SK-N-SH (cell line): Measurements from ENCODE around the gene RSKR. TPM values are rescaled to one million over a fixed set of nuclear protein-coding genes. Genes with fewer than 3 reads are reported as not detected.

Experiments used
- CTCF ChIA-PET: fragments of 300-600, 350-600 bp; formaldehyde crosslinking; extraction: SDS; loops from one replicate; lab custom pipeline; 2021; lab: Yijun Ruan, JAX
- POLR2A ChIA-PET: fragments of 350-600 bp; sonication (Branson Sonifier 250); formaldehyde crosslinking; extraction: SDS; loops from one replicate; lab custom pipeline; 2020; ENCODE audit warnings: antibody characterized with exemption, inconsistent platforms; lab: Yijun Ruan, JAX
- DNase-seq: peaks from one replicate; pipeline ENCODE4 v3.0.0; 2012
- H2AFZ ChIP-seq: fragments of 200-600 bp; sonication (generic); 2 replicates; pipeline ENCODE4 v1.8.1; 2016; ENCODE audit warnings: antibody characterized with exemption, mild to moderate bottlenecking, low read depth
- H3F3A ChIP-seq: fragments of 200-600 bp; sonication (generic); replicated peaks from 2 replicates; pipeline ENCODE3; 2016; ENCODE audit warnings: antibody characterized with exemption, mild to moderate bottlenecking; ENCODE audit not compliant: insufficient read depth
- H3K27ac ChIP-seq, 2 experiments: fragments of 200-500 bp in 1 of 2; fragments of 200-600 bp in 1 of 2; sonication (Bioruptor generic) in 1 of 2; sonication (generic), shearing (Covaris generic) in 1 of 2; 2 replicates each; pipeline versions ENCODE4 v1.5.1 to v1.6.1; 2014 to 2016; ENCODE audit warnings: low read depth in 2 of 2, inconsistent platforms in 1 of 2, low read length in 1 of 2, mild to moderate bottlenecking in 1 of 2, mixed read lengths in 1 of 2
- H3K27me3 ChIP-seq: fragments of 200-600 bp; sonication (generic), shearing (Covaris generic); 2 replicates; pipeline ENCODE4 v1.6.1; 2016; ENCODE audit warnings: mixed run types; ENCODE audit not compliant: insufficient read depth
- H3K36me3 ChIP-seq, 2 experiments: fragments of 200-500 bp in 1 of 2; fragments of 200-600 bp in 1 of 2; sonication (Bioruptor generic) in 1 of 2; sonication (generic) in 1 of 2; replicated peaks in 1 of 2; 2 replicates each; pipeline versions ENCODE3 to v1.5.1; 2014 to 2016; ENCODE audit warnings: low read length in 1 of 2, mild to moderate bottlenecking in 1 of 2; ENCODE audit not compliant: insufficient read depth in 2 of 2, control insufficient read depth in 1 of 2
- H3K4me1 ChIP-seq, 2 experiments: fragments of 200-500 bp in 1 of 2; fragments of 200-600 bp in 1 of 2; sonication (Bioruptor generic) in 1 of 2; sonication (generic), shearing (Covaris generic) in 1 of 2; 2 replicates each; pipeline versions ENCODE4 v1.5.1 to v1.6.1; 2014 to 2016; ENCODE audit warnings: low read depth in 1 of 2, low read length in 1 of 2, mixed run types in 1 of 2; ENCODE audit not compliant: insufficient read depth in 2 of 2, control insufficient read depth in 1 of 2
- H3K4me2 ChIP-seq: fragments of 200-600 bp; sonication (generic), shearing (Covaris generic); 2 replicates; pipeline ENCODE4 v1.6.1; 2017; ENCODE audit warnings: mixed run types
- H3K4me3 ChIP-seq, 2 experiments: fragments of 200-500 bp in 1 of 2; fragments of 200-600 bp in 1 of 2; sonication (Bioruptor generic) in 1 of 2; sonication (generic), shearing (Covaris generic) in 1 of 2; 2 replicates each; pipeline versions ENCODE4 v1.5.1 to v1.8.1; 2014 to 2016; ENCODE audit warnings: low read depth in 2 of 2, inconsistent platforms in 1 of 2, low read length in 1 of 2, mild to moderate bottlenecking in 1 of 2, mixed read lengths in 1 of 2, moderate library complexity in 1 of 2
- H3K79me2 ChIP-seq: fragments of 200-600 bp; sonication (generic); 2 replicates; pipeline ENCODE4 v1.8.1; 2017; ENCODE audit warnings: mild to moderate bottlenecking; ENCODE audit not compliant: insufficient read depth
- H3K9ac ChIP-seq: fragments of 200-600 bp; sonication (generic); 2 replicates; pipeline ENCODE4 v1.6.1; 2017; ENCODE audit warnings: mixed run types
- H3K9me2 ChIP-seq: fragments of 200-600 bp; sonication (generic); 2 replicates; pipeline ENCODE4 v1.6.1; 2017; ENCODE audit warnings: mixed run types
- H3K9me3 ChIP-seq: fragments of 200-600 bp; sonication (generic); 2 replicates; pipeline ENCODE4 v1.6.1; 2017; ENCODE audit warnings: mixed run types, mild to moderate bottlenecking, moderate library complexity
- H4K20me1 ChIP-seq: fragments of 200-600 bp; sonication (generic); 2 replicates; pipeline ENCODE4 v1.6.1; 2017; ENCODE audit warnings: mild to moderate bottlenecking, mixed run types; ENCODE audit not compliant: insufficient read depth
- EZH2phosphoT487 ChIP-seq: fragments of 200-600 bp; sonication (generic); IDR thresholded peaks from 2 replicates; pipeline ENCODE4 v1.6.1; 2017; ENCODE audit warnings: low read depth, mixed run types, mild to moderate bottlenecking, antibody characterized with exemption, moderate library complexity, borderline replicate concordance
- GATA2 ChIP-seq: sonication (generic); formaldehyde crosslinking; IDR thresholded peaks from 2 replicates; pipeline ENCODE4 v1.5.0; 2020; ENCODE audit warnings: mild to moderate bottlenecking, missing genetic modification reagents
- JUND ChIP-seq: IDR thresholded peaks from 2 replicates; pipeline ENCODE4 v1.4.0; 2012
- NFIC ChIP-seq: IDR thresholded peaks from 2 replicates; pipeline ENCODE4 v1.4.0; 2012; ENCODE audit warnings: borderline replicate concordance
- TAF1 ChIP-seq: IDR thresholded peaks from 2 replicates; pipeline ENCODE4 v1.6.1; 2012; ENCODE audit warnings: low read depth, mild to moderate bottlenecking, low read length, moderate library complexity, borderline replicate concordance
- WGBS: methylation state at CpG from one replicate; pipeline ENCODE4 v1.1.6; 2017; ENCODE audit warnings: low lambda C conversion rate; 5-methylcytosine and 5-hydroxymethylcytosine counted together
- polyA plus RNA-seq, 3 experiments: library from polyadenylated mRNA; depleted of rRNA; stranded (reverse); fragments of >200 nt; gene quantifications; 2 replicates each; pipeline ENCODE4 v1.2.3, GENCODE V29; 2012
- TF ChIP-seq, protein P1 (sequence below): fragments of 150-350 bp; IDR thresholded peaks from 2 replicates; pipeline ENCODE4 v1.6.1; 2016; ENCODE audit warnings: mild to moderate bottlenecking, low read depth, low read length
- TF ChIP-seq, protein P2 (sequence below): IDR thresholded peaks from 2 replicates; pipeline ENCODE4; 2012
- TF ChIP-seq, protein P3 (sequence below): IDR thresholded peaks from 2 replicates; pipeline ENCODE4 v1.4.0; 2012; ENCODE audit warnings: low read depth
- TF ChIP-seq, protein P4 (sequence below): IDR thresholded peaks from 2 replicates; pipeline ENCODE4 v1.4.0; 2012; ENCODE audit warnings: low read depth, borderline replicate concordance

RSKR gene
- polyA plus RNA-seq, 1 of the 3 experiments (the other 2 are of a cell fraction): 7.9 TPM

DNA sequence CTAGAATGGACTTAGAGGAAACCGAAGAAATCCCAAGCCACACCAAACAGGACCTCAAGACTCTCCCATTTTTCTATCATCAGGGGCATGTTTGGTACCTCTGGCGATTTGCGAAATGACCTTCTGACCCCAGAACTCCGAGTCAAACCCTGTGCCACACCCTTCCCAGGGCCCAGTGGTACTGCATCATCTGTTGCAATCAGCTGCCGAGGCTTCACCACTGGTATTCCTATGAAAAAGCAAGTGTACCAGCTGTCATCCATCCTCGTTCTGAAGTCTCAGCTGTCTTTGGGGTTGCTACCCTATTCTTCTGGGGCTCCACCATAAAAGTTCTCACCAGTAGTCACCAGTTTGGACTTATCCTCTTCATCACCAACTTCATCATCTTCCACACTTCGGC lies 2.3 kb upstream of the RSKR start (continued):
- TF ChIP-seq, protein P1, sequence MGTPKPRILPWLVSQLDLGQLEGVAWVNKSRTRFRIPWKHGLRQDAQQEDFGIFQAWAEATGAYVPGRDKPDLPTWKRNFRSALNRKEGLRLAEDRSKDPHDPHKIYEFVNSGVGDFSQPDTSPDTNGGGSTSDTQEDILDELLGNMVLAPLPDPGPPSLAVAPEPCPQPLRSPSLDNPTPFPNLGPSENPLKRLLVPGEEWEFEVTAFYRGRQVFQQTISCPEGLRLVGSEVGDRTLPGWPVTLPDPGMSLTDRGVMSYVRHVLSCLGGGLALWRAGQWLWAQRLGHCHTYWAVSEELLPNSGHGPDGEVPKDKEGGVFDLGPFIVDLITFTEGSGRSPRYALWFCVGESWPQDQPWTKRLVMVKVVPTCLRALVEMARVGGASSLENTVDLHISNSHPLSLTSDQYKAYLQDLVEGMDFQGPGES: no peak
- TF ChIP-seq, protein P2, sequence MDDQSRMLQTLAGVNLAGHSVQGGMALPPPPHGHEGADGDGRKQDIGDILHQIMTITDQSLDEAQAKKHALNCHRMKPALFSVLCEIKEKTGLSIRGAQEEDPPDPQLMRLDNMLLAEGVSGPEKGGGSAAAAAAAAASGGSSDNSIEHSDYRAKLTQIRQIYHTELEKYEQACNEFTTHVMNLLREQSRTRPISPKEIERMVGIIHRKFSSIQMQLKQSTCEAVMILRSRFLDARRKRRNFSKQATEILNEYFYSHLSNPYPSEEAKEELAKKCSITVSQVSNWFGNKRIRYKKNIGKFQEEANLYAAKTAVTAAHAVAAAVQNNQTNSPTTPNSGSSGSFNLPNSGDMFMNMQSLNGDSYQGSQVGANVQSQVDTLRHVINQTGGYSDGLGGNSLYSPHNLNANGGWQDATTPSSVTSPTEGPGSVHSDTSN: no peak

DNA sequence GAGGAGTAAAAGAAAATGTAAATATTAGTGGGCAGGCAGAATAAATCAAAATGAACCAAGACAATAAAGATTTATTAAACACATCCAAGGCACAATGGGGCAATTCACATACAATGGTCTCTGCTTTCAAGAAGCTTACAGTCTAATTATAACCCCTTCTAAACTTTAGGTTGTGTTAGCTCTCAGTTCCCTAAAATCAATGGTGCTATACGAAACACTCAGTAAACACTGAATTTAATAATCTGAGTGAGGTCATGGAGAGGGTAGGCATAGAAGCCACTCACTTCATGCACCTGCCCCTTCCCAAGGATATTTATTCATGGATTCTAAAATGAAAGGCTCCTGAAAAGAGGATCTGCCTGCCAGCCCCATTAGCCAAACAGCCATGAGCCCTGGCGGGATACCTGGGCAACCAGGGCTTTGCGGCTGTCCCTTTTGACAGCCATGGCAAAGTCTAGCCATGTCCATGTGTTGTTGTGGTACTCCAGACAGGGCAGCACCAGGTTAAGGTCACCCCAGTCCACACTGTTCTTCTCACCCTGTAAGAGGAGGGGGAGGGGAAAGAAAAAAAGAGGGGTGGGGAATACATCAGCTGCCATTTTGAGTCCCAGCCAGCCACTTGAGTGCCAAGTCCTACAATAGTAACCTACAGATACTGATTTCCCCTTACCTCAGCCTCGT lies 1.4 kb upstream of the RSKR start:
- no peak for TF ChIP-seq GATA2 (CRISPR knock-in tag)
- TF ChIP-seq, protein P3, sequence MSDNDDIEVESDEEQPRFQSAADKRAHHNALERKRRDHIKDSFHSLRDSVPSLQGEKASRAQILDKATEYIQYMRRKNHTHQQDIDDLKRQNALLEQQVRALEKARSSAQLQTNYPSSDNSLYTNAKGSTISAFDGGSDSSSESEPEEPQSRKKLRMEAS: no peak
- TF ChIP-seq NFIC: no peak
- TF ChIP-seq TAF1: no peak
- TF ChIP-seq, protein P4, sequence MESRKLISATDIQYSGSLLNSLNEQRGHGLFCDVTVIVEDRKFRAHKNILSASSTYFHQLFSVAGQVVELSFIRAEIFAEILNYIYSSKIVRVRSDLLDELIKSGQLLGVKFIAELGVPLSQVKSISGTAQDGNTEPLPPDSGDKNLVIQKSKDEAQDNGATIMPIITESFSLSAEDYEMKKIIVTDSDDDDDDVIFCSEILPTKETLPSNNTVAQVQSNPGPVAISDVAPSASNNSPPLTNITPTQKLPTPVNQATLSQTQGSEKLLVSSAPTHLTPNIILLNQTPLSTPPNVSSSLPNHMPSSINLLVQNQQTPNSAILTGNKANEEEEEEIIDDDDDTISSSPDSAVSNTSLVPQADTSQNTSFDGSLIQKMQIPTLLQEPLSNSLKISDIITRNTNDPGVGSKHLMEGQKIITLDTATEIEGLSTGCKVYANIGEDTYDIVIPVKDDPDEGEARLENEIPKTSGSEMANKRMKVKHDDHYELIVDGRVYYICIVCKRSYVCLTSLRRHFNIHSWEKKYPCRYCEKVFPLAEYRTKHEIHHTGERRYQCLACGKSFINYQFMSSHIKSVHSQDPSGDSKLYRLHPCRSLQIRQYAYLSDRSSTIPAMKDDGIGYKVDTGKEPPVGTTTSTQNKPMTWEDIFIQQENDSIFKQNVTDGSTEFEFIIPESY: no peak
- no peak for TF ChIP-seq EZH2phosphoT487
- TF ChIP-seq JUND: no peak
- H3K9me3 ChIP-seq: no peaks in the 10 kb centered on the region
- no peaks in the 10 kb centered on the region for H3K4me1 ChIP-seq
- no peak for DNase-seq
- H3K9ac ChIP-seq: no peak overlapping the region
- H3K79me2 ChIP-seq: no peaks in the 10 kb centered on the region
- H3K36me3 ChIP-seq: peaks cover 51 to 83% of the 10 kb centered on the region in 2 experiments
- H2AFZ ChIP-seq: no peak overlapping the region
- no peak overlapping the region for H3K27ac ChIP-seq
- H3K4me2 ChIP-seq: no peak overlapping the region
- H3F3A ChIP-seq: peaks cover 6% of the 10 kb centered on the region
- no peaks in the 10 kb centered on the region for H4K20me1 ChIP-seq
- ChIA-PET CTCF (interaction anchor here (1.0 to 2.6 kb wide), 3 partner anchors 29 to 120 kb away, joined by 4 to 10 read pairs (median 6); partner anchors contain the start of gene BLTP2), POLR2A (interaction anchor here (1.6 kb wide), 1 partner anchor 16 kb away, joined by 3 read pairs; no protein-coding TSS in a partner anchor)
- H3K9me2 ChIP-seq: no peaks in the 10 kb centered on the region
- no peaks in the 10 kb centered on the region for H3K27me3 ChIP-seq
- WGBS: 91% methylated on average over 3 of the region's 4 CpGs
- H3K4me3 ChIP-seq: no peak overlapping the region
